ENCODE data around the gene ARID4B.

The ARID4B gene

GRCh38 chr1:235296729-235297128, 31.2 kb downstream of the ARID4B start:
- no peaks in the 10 kb centered on the region for H3K27me3 Mint-ChIP-seq (ENCODE audit: low read depth)
- no peak for TF ChIP-seq CTCF (IDR thresholded peaks at IDR 0.05; ENCODE audit: unreplicated experiment in 3 of 3)
- H3K4me1 Mint-ChIP-seq, result peaks cover 13% of the 10 kb centered on the region
- peaks cover 26% of the 10 kb centered on the region for H3K36me3 Mint-ChIP-seq (ENCODE audit: low read depth)
- no peak overlapping the region for H3K4me3 Mint-ChIP-seq
- no peak overlapping the region for H3K27ac Mint-ChIP-seq
- H3K9me3 Mint-ChIP-seq, result peaks cover 7% of the 10 kb centered on the region

DNA sequence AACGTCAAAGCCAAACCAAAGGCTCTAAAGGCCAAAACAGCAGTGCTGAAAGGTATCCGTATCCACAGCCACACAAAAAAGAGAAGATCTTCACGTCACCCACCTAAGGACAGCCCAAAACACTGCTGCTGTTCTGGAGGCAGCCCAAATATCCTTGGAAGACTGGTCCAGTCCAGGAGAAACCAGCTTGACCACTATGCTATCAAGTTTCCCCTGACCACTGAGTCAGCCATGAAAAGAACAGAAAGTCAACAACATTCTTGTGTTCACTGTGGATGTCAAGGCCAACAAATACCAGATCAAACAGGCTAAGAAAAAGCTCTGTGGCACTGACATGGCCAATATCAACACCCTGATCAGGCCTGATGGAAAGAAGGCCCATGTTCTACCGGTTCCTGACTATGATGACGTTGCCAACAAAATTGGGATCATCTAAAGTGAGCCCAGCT, 32.1 kb downstream of the ARID4B start:
- peaks cover 16% of the 10 kb centered on the region for H3K4me1 Mint-ChIP-seq

DNA sequence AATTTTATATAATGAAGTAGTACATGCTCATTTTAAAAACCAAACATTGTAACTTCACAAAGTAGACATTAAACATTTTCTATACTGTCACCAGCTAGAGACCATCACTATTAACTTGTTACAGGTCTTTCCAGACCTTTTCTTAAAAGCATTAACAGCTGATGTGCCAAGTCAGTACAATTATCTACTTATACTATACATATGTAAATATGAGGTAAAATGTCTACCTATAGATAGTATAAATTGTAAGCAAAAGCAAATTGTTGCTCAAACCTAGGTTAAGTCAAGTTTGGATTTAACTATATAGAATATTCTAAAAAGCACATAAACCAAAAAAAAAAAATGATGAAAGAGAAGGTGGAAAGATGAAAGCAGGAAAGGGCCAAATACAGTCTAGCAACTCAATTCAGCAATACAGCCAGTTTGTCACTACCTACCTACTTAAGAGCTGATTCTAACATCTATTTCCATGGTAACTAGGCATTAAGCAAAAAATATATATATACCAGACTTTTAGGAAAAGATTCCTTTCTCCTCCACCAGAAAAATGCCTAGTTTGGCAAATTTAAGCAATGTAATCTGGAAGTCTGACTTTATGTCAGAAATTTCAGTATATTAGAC, 34.5 kb downstream of the ARID4B start:
- H3K27ac Mint-ChIP-seq, result no peak overlapping the region
- no peak overlapping the region for H3K4me3 Mint-ChIP-seq
- no peak for TF ChIP-seq CTCF (IDR thresholded peaks at IDR 0.05; ENCODE audit: unreplicated experiment in 3 of 3)
- no peaks in the 10 kb centered on the region for H3K27me3 Mint-ChIP-seq (ENCODE audit: low read depth)
- H3K9me3 Mint-ChIP-seq, result peaks cover 7% of the 10 kb centered on the region
- peaks cover 22% of the 10 kb centered on the region for H3K4me1 Mint-ChIP-seq
- H3K36me3 Mint-ChIP-seq (ENCODE audit: low read depth), result peaks cover 19% of the 10 kb centered on the region

More for the DNA sequence above, 32.1 kb downstream of the ARID4B start:
- H3K4me3 Mint-ChIP-seq, result no peak overlapping the region
- H3K27me3 Mint-ChIP-seq (ENCODE audit: low read depth), result no peaks in the 10 kb centered on the region
- TF ChIP-seq CTCF (IDR thresholded peaks at IDR 0.05; ENCODE audit: unreplicated experiment in 3 of 3), result no peak
- H3K9me3 Mint-ChIP-seq, result peaks cover 7% of the 10 kb centered on the region
- peaks cover 26% of the 10 kb centered on the region for H3K36me3 Mint-ChIP-seq (ENCODE audit: low read depth)
- no peak overlapping the region for H3K27ac Mint-ChIP-seq

- H3K36me3 Mint-ChIP-seq (ENCODE audit: low read depth), result peaks cover 15% of the 10 kb centered on the region
- no peak overlapping the region for H3K27ac Mint-ChIP-seq
- no peak overlapping the region for H3K4me3 Mint-ChIP-seq
- H3K4me1 Mint-ChIP-seq, result peaks cover 24% of the 10 kb centered on the region
- no peak for TF ChIP-seq CTCF (IDR thresholded peaks at IDR 0.05; ENCODE audit: unreplicated experiment in 3 of 3)
- H3K9me3 Mint-ChIP-seq, result peaks cover 7% of the 10 kb centered on the region
- no peaks in the 10 kb centered on the region for H3K27me3 Mint-ChIP-seq (ENCODE audit: low read depth)
These were observed 35.2 kb downstream of the ARID4B start for GRCh38 chr1:235292790-235293189.

- H3K4me3 Mint-ChIP-seq, result no peak overlapping the region
- H3K27me3 Mint-ChIP-seq (ENCODE audit: low read depth), result no peaks in the 10 kb centered on the region
- peaks cover 5% of the 10 kb centered on the region for H3K36me3 Mint-ChIP-seq (ENCODE audit: low read depth)
- H3K4me1 Mint-ChIP-seq, result peaks cover 24% of the 10 kb centered on the region
- no peak for TF ChIP-seq CTCF (IDR thresholded peaks at IDR 0.05; ENCODE audit: unreplicated experiment in 3 of 3)
- peak overlapping the region in 1 of 3 experiments; percentile 11 for H3K27ac Mint-ChIP-seq
- peaks cover 4% of the 10 kb centered on the region for H3K9me3 Mint-ChIP-seq
These were observed 36.3 kb downstream of the ARID4B start for GRCh38 chr1:235291599-235292091.

Measured in nephron (organoid).